ENCODE measurements around the gene DRAM1. TPM values are rescaled to one million over a fixed set of nuclear protein-coding genes. Genes with fewer than 3 reads are reported as not detected.

DRAM1 gene
- total and polyA plus RNA-seq, 10 of the 15 experiments (the other 5 are each of a cell fraction or from before 2014, with no cell fraction given), result 22.4 to 91.5 (median 41.4) TPM

DNA sequence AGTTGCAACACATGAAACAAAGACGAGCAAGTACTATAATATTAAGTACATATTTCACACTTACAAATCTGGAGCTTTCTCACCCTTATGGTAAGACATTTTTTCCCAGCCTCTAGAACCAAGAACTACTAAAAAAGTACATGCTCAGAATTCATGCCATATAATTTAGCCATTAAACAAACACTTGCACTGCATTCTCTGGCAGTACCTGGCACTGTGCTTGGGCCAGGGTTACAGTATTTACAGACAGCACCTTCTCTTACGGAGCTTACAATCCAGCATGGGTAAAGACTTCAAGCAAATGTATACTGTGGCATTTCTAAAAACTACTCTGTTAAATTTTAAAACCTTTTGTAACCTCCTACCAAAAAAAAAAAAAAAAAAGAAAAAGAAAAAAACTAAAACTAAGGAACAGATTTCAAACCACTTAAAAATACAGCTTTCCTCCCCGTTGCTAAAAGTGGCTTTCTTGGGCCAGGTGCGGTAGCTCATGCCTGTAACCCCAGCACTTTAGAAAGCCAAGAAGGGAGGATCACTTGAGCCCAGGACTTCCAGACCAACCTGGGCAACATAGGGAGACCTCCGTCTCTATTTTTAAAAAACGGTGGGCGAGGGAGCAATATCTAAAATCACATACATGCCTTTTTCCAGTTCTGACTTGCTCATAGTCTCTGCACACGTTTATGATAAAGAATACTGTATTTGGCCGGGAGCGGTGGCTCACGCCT, 47.6 kb upstream of the DRAM1 start:
- ATAC-seq, result peak; percentile 20
- Histone ChIP-seq H3K36me3 (ENCODE audit: control insufficient read depth in 2 of 2, insufficient read depth in 2 of 2, low read length in 1 of 2) (no peaks in the 10 kb centered on the region), H3K9me3 (replicated peaks; ENCODE audit: control insufficient read depth, insufficient read depth, low read length) (no peaks in the 10 kb centered on the region), H3K27me3 (replicated peaks in 1 of 2; ENCODE audit: control insufficient read depth in 2 of 2, insufficient read depth in 2 of 2, low read length in 1 of 2) (no peaks in the 10 kb centered on the region), H3K4me1 (ENCODE audit: control insufficient read depth, insufficient read depth, low read length) (peaks cover 7% of the 10 kb centered on the region), H3K4me2 (ENCODE audit: control insufficient read depth, insufficient read depth) (peak overlapping the region; percentile 86), H2AFZ (ENCODE audit: control insufficient read depth, low read depth, low read length) (peak overlapping the region; percentile 90), H3K4me3 (peak overlapping the region; percentile 94), H3K9ac (ENCODE audit: control insufficient read depth, insufficient read depth, low read length) (peak overlapping the region; percentile 90), H3K79me2 (ENCODE audit: control insufficient read depth, insufficient read depth, low read length) (peaks cover 52% of the 10 kb centered on the region), H3K27ac (ENCODE audit: control insufficient read depth, insufficient read depth) (peak overlapping the region; percentile 81), H4K20me1 (ENCODE audit: control insufficient read depth, insufficient read depth) (no peaks in the 10 kb centered on the region)
- 21% methylated on average over 11 of the region's 11 CpGs for whole genome bisulfite sequencing (ENCODE audit: insufficient coverage, insufficient replicate concordance, low lambda C conversion rate, missing lambda C conversion rate)
- intact Hi-C loops (cut with micrococcal nuclease; ENCODE audit: unreplicated experiment) (loop anchor here (2.0 to 5.0 kb wide), 4 partner anchors 38 to 415 kb away; partner anchors contain the start of gene DRAM1), in situ Hi-C loops (cut with MboI) (loop anchor here (10.0 kb wide), 1 partner anchor 55 kb away; no protein-coding TSS in a partner anchor)
- BruUV-seq (replicated peaks), result TSS peak; percentile 58
- TF ChIP-seq NBN (IDR thresholded peaks at IDR 0.05) (peak; percentile 47; the same call in 1 of the 2 replicates), JUNB (IDR thresholded peaks at IDR 0.05) (no peak), ZNF622 (IDR thresholded peaks at IDR 0.05) (no peak)
- TF ChIP-seq, protein P1, sequence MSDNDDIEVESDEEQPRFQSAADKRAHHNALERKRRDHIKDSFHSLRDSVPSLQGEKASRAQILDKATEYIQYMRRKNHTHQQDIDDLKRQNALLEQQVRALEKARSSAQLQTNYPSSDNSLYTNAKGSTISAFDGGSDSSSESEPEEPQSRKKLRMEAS (IDR thresholded peaks at IDR 0.05; ENCODE audit: low read depth, low read length), result no peak
- ChIA-PET SMC1A (ENCODE audit: uncharacterized antibody, unreplicated experiment) (interaction anchor here (0.6 to 10.8 kb wide), 25 partner anchors 11 to 933 kb away, joined by 3 to 123 read pairs (median 7); partner anchors contain the start of gene ARL1), CTCF (interaction anchor here (0.6 to 9.6 kb wide), 33 partner anchors 8 to 423 kb away, joined by 3 to 171 read pairs (median 5); partner anchors contain the start of gene ARL1), POLR2A (interaction anchor here (0.6 to 2.4 kb wide), 18 partner anchors 10 to 1163 kb away, joined by 3 to 14 read pairs (median 5); no protein-coding TSS in a partner anchor), RAD21 (ENCODE audit: unreplicated experiment) (interaction anchor here (0.5 to 10.1 kb wide), 32 partner anchors 9 to 422 kb away, joined by 3 to 142 read pairs (median 4); partner anchors contain the start of genes ARL1 and DRAM1)
- no peak for DNase-seq (ENCODE audit: low read depth, low spot score)
- FAIRE-seq, result no peak
